Muscle layer of duodenum (tissue), 2 donors: Measurements from ENCODE around the gene FLG.

ENCODE experiments used
- H3K27ac ChIP-seq: one replicate; pipeline ENCODE4 v1.7.0; 2013; ENCODE audit warnings: mild to moderate bottlenecking, low read length
- H3K27me3 ChIP-seq: one replicate; pipeline ENCODE4 v1.7.0; 2013; ENCODE audit warnings: low read depth, mild to moderate bottlenecking, control low read depth, low read length
- H3K36me3 ChIP-seq, 2 donors: one replicate each; pipeline ENCODE4 v1.7.0; 2013; ENCODE audit warnings: low read length in 2 of 2, control low read depth in 1 of 2, mild to moderate bottlenecking in 1 of 2; ENCODE audit not compliant: insufficient read depth in 2 of 2, control insufficient read depth in 1 of 2
- H3K4me1 ChIP-seq, 2 donors: one replicate each; pipeline ENCODE4 v1.7.0; 2013; ENCODE audit warnings: low read length in 2 of 2, mild to moderate bottlenecking in 2 of 2, control low read depth in 1 of 2, moderate library complexity in 1 of 2; ENCODE audit not compliant: insufficient read depth in 2 of 2, control insufficient read depth in 1 of 2
- H3K4me3 ChIP-seq, 2 donors: one replicate each; pipeline ENCODE4 v1.7.0; 2013; ENCODE audit warnings: low read length in 2 of 2, low read depth in 1 of 2, mild to moderate bottlenecking in 1 of 2
- H3K9me3 ChIP-seq, 2 donors: one replicate each; pipeline ENCODE4 v1.7.0; 2013; ENCODE audit warnings: low read length in 2 of 2, control low read depth in 1 of 2, mild to moderate bottlenecking in 1 of 2; ENCODE audit not compliant: control insufficient read depth in 1 of 2
- donor health status: healthy.

FLG gene

GRCh38 chr1:152325111-152325510 is at the start of gene FLG:
Gene FLG, minus strand, starts transcription at chr1:152325239. Its CDS starts 9,783 bp downstream, at chr1:152315456.
- Histone ChIP-seq H3K4me1 (no peaks in the 10 kb centered on the region), H3K9me3 (no peaks in the 10 kb centered on the region), H3K27ac (no peak within 1 kb of the TSS), H3K36me3 (no peaks in the 10 kb centered on the region), H3K27me3 (no peaks in the 10 kb centered on the region), H3K4me3 (no peak within 1 kb of the TSS)

- Histone ChIP-seq H3K27me3 (no peaks in the 10 kb centered on the region), H3K27ac (no peak overlapping the region), H3K36me3 (no peaks in the 10 kb centered on the region), H3K4me3 (no peak overlapping the region), H3K4me1 (no peaks in the 10 kb centered on the region), H3K9me3 (no peaks in the 10 kb centered on the region)
These were observed 49.4 kb upstream of the FLG start for GRCh38 chr1:152374451-152374850.

- Histone ChIP-seq H3K4me3 (no peak overlapping the region), H3K27ac (no peak overlapping the region), H3K36me3 (no peaks in the 10 kb centered on the region), H3K27me3 (no peaks in the 10 kb centered on the region), H3K4me1 (no peaks in the 10 kb centered on the region), H3K9me3 (no peaks in the 10 kb centered on the region)
These were observed 47.6 kb upstream of the FLG start for GRCh38 chr1:152372672-152373071.

GRCh38 chr1:152367436-152367835 is 42.4 kb upstream of the FLG start:
- Histone ChIP-seq H3K36me3 (no peaks in the 10 kb centered on the region), H3K27ac (no peak overlapping the region), H3K27me3 (no peaks in the 10 kb centered on the region), H3K4me3 (no peak overlapping the region), H3K9me3 (no peaks in the 10 kb centered on the region), H3K4me1 (no peaks in the 10 kb centered on the region)

- Histone ChIP-seq H3K27me3 (no peaks in the 10 kb centered on the region), H3K4me3 (no peak within 1 kb of the TSS), H3K27ac (no peak within 1 kb of the TSS), H3K36me3 (no peaks in the 10 kb centered on the region), H3K4me1 (no peaks in the 10 kb centered on the region), H3K9me3 (no peaks in the 10 kb centered on the region)
These were observed 34.9 kb upstream of the FLG start, which contains the start of gene FLG2 for GRCh38 chr1:152359906-152360305. Gene FLG2, minus strand, starts transcription at chr1:152360006. Its CDS starts 1,122 bp downstream, at chr1:152358884.

- no peaks in the 10 kb centered on the region for H3K27me3 ChIP-seq
- no peaks in the 10 kb centered on the region for H3K4me1 ChIP-seq
- peaks cover 0 to 4% of the 10 kb centered on the region in 2 donors for H3K9me3 ChIP-seq
- no peak overlapping the region for H3K4me3 ChIP-seq
- no peak overlapping the region for H3K27ac ChIP-seq
- no peaks in the 10 kb centered on the region for H3K36me3 ChIP-seq
These were observed 31.7 kb upstream of the FLG start for GRCh38 chr1:152356736-152357135.

- H3K4me1 ChIP-seq, result no peaks in the 10 kb centered on the region
- H3K4me3 ChIP-seq, result no peak overlapping the region
- H3K27me3 ChIP-seq, result no peaks in the 10 kb centered on the region
- no peak overlapping the region for H3K27ac ChIP-seq
- peaks cover 0 to 4% of the 10 kb centered on the region in 2 donors for H3K9me3 ChIP-seq
- no peaks in the 10 kb centered on the region for H3K36me3 ChIP-seq
These were observed 24.6 kb upstream of the FLG start for GRCh38 chr1:152349611-152350010.

- no peak overlapping the region for H3K4me3 ChIP-seq
- H3K4me1 ChIP-seq, result no peaks in the 10 kb centered on the region
- no peak overlapping the region for H3K27ac ChIP-seq
- no peaks in the 10 kb centered on the region for H3K9me3 ChIP-seq
- H3K36me3 ChIP-seq, result no peaks in the 10 kb centered on the region
- no peaks in the 10 kb centered on the region for H3K27me3 ChIP-seq
These were observed 23.4 kb upstream of the FLG start for GRCh38 chr1:152348447-152348846.

GRCh38 chr1:152347116-152347728 is 22.2 kb upstream of the FLG start:
- Histone ChIP-seq H3K4me3 (no peak overlapping the region), H3K27ac (no peak overlapping the region), H3K36me3 (no peaks in the 10 kb centered on the region)

GRCh38 chr1:152344438-152344837 is 19.4 kb upstream of the FLG start:
- Histone ChIP-seq H3K36me3 (no peaks in the 10 kb centered on the region), H3K4me3 (no peak overlapping the region), H3K27ac (no peak overlapping the region), H3K4me1 (no peaks in the 10 kb centered on the region), H3K27me3 (no peaks in the 10 kb centered on the region), H3K9me3 (no peaks in the 10 kb centered on the region)

More at GRCh38 chr1:152347116-152347728, 22.2 kb upstream of the FLG start:
- no peaks in the 10 kb centered on the region for H3K27me3 ChIP-seq
- H3K4me1 ChIP-seq, result no peaks in the 10 kb centered on the region
- H3K9me3 ChIP-seq, result no peaks in the 10 kb centered on the region

GRCh38 chr1:152343006-152343405 is 18.0 kb upstream of the FLG start:
- no peak overlapping the region for H3K4me3 ChIP-seq
- no peaks in the 10 kb centered on the region for H3K9me3 ChIP-seq
- H3K36me3 ChIP-seq, result no peaks in the 10 kb centered on the region
- H3K4me1 ChIP-seq, result no peaks in the 10 kb centered on the region
- H3K27me3 ChIP-seq, result no peaks in the 10 kb centered on the region
- H3K27ac ChIP-seq, result no peak overlapping the region

GRCh38 chr1:152335399-152335798 is 10.4 kb upstream of the FLG start:
- H3K27ac ChIP-seq, result no peak overlapping the region
- no peaks in the 10 kb centered on the region for H3K4me1 ChIP-seq
- no peaks in the 10 kb centered on the region for H3K27me3 ChIP-seq
- no peak overlapping the region for H3K4me3 ChIP-seq
- H3K9me3 ChIP-seq, result no peaks in the 10 kb centered on the region
- H3K36me3 ChIP-seq, result no peaks in the 10 kb centered on the region
